ENCODE measurements around the gene AP5Z1.
"Not testable (repeated sequence)": the region's sequence is repeated elsewhere in the genome, so short reads cannot be mapped to it uniquely, and the experiment has no call there.

AP5Z1 gene

DNA sequence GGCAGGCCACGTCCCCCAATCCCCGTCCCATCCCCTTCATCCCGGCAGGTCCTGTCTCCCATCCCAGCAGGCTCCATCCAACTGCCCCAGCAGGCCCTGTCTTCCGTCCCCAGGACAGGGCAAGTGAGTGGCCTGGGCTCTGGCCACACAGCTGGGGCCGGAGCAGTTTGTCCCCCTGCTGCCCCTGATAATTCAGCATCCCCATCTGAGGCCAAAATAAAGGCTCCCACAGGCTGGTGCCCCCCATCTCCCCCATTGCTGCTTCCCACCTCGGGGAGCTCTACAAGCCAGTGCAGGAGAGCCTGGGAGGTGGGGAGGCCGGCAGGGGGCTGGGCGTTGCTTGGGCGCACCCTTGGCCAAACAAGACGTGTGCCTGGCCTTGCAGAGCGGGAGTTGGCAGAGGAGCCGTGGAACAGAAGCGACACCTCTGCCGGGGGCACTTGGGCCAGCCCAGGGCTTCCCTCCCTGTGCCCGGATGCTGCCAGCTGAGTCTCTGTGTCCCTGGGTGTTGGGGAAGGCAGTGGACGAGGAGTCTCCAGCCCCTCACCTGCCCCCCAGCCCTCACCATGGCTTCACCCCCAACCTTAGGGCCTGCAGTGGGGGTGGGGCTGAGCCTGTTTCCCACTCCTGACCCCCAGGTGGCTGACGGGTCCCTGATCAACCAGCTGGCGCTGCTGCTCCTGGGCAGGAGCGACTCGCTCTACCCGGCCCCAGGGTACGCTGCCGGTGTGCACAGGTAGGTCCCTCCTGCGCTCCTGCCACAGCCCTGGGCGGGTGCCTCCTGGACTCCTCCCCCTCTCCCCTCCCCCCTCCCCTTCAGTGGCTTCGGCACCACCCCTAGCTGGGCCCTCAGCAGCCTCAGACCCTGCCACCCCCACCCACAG, 14.0 kb downstream of the AP5Z1 start:
- no peak for DNase-seq

DNA sequence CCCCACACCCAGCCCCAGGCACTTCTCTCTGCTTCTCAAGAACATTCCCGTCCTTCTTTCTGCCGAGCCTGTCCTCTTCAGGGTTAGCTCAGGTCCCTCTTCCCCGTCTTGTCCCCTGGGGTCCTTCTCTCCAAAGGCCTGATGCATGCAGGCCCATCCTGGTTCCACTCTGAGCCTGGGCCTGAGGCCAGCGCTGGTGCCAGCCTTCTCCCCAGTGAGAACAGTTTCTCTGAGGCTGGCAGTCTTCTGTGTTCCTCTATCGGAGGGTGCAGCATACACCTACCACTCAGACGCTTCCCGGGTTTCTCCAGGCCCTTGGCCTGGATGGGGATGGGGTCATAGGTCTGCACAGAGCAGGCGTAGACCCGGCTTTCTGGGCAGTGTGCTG, 14.6 kb downstream of the AP5Z1 start:
- no peak for DNase-seq

DNA sequence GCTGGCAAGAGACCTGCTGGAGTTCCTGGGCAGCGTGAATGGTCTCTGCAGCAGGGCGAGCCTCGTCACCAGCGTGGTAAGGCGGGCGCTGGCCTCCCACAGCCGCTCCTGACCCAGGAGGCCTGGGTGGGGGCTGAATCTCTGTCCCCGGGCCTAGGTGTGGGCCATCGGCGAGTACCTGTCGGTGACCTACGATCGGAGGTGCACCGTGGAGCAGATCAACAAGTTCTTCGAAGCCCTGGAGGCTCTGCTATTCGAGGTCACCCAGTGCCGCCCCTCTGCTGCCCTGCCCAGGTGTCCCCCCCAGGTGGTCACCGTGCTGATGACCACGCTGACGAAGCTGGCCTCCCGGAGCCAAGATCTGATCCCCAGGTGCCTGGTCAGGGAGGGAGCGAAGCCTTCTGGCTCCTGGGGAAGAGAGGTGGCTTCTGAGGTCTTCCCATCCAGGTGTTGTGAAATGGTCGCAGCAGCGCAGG, 15.1 kb downstream of the AP5Z1 start:
- DNase-seq = no peak

DNA sequence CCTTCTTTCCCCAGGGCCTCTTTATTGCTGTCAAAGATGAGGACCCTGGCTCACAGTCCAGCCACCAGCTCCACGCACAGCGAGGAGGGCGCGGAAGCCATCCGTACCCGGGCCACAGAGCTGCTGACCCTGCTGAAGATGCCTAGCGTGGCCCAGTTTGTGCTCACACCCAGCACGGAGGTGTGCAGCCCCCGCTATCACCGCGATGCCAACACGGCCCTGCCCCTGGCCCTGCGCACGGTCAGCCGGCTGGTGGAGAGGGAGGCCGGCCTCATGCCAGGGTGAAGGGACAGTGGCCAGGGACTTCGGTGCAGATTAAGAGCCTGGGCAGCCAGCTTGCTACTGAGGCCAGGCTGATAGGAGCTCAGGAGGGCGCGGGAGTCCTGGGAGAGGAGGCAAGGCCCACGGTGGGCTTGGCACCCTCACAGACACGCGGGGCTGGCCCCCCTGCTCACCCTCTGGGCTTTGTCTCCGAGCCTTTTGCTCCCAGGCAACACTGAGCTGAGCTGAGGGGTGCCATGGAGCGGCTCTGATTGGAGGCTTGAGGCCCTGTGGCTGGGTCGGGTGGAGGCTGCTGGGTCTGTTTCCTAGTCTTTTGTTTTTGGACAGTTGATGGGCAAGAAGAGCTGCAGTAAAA, 15.8 kb downstream of the AP5Z1 start:
- no peak for DNase-seq

DNA sequence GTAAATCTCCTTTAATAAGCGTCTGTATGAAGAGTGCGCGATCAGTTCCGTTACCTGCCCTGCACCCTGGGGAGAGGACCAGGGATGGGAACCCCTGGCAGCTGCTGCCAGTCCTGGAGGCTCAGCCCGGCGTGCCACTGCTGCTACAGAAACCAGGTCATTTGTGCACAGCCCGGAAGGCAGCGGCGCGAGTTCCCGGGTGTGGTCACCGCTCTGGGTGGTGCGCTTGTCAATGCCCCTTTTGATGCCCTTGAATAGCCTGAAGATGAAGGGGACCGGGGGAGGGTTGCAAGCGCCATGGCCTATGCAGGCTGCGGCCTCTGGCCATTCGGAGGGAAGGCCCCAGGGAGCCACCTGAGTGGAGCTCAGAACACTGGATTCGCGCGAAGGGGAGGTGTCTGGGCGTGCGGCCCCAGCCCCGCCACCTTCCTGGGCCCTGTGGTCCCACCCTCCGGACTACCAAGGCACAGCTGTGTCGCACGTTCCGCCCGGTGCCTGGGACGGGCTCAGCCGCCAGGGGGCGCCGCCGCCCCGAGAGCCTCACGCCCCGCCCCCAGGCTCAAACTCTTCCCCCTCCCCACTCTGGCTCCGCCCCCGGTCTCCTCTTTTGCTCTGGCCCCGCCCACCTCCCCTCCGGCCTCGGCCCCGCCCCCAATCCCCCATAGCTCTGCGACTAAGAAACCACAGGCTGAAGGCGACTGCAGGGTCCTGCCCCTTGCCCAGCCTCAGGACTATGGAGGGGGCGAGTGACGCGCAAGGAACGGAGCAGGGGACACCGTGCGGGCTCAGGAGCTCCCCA, 16.5 kb downstream of the AP5Z1 start:
- DNase-seq = peak; percentile 93

DNA sequence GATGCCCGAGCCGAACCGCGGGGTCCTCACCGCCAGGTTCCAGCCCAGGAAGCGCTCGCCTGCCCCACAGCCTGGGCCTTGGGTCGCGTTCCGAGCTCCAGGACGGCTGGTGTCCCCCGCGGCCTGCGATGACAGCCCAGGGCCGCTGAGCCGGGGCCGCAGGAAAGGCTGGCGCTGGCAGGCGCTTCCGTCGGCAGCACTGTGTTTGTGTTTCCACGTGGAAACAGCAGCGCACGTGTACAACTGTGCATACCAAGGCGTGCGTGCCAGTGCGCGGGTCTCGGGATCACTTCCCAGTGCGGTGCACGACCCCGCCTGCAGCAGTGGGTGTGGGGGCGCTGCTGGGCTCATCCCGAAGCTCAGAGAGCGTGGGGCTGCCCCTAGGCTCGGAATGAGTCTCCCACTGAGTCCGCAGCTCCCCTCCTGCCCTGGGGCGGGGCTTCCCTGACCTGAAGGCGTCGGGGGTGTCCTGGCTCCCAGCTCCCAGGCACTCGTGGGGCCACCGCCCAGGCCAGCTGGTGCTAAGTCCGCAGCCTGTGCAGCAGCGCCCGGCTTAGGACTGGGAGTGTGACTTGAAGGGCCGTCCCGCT, 17.2 kb downstream of the AP5Z1 start:
- peak; percentile 65 for DNase-seq

DNA sequence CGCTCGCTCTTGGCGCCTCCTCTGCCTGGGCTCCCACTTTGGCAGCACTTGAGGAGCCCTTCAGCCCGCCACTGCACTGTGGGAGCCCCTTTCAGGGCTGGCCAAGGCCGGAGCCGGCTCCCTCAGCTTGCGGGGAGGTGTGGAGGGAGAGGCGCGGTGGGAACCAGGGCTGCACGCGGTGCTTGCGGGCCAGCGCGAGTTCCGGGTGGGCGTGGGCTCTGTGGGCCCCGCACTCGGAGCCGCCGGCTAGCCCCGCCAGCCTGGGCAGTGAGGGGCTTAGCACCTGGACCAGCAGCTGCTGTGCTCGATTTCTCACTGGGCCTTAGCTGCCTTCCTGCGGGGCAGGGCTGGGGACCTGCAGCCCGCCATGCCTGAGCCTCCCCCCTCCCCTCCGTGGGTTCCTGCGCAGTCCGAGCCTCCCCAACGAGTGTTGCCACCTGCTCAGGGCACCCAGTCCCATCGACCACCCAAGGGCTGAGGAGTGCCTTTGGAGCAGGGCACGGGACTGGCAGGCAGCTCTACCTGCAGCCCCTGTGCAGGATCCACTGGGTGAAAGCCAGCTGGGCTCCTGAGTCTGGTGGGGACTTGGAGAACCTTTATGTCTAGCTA, 18.1 kb downstream of the AP5Z1 start:
- DNase-seq = not testable (repeated sequence)

DNA sequence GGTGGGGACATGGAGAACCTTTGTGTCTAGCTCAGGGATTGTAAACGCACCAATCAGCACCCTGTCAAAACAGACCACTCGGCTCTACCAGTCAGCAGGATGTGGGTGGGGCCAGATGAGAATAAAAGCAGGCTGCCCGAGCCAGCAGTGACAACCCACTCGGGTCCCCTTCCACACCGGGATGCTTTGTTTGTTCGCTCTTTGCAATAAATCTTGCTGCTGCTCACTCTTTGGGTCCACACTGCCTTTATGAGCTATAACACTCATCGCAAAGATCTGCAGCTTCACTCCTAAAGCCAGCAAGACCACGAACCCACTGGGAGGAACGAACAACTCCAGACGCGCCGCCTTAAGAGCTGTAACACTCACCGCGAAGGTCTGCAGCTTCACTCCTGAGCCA, 18.7 kb downstream of the AP5Z1 start:
- not testable (repeated sequence) for DNase-seq

DNA sequence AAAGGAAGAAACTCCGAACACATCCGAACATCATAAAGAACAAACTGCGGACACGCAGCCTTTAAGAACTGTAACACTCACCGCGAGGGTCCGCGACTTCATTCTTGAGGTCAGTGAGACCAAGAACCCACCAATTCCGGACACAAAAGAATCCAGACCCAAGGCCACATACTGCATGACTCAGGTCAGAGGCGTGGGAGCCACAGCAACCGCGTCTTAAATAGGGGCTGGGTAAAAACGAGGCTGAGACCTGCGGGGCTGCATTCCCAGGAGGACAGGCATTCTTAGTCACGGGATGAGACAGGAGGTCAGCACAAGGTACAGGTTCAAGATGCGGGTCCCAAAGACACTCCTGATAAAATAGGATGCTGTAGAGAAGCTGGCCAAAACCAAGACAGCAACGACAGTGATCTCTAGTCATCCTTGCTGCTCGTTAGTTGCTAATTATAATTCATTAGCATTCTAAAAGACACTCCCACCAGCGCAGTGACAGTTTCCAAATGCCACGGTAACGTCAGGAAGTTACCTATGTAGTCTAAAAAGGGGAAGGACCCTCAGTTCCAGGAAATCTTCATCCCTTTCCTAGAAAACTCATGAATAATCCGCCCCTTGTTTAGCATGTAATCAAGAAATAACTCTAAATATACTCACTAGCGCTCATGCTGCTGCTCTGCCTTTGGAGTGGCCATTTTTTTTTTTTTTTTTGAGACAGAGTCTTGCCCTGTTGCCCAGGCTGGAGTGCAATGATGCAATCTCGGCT, 19.3 kb downstream of the AP5Z1 start:
- DNase-seq = no peak

DNA sequence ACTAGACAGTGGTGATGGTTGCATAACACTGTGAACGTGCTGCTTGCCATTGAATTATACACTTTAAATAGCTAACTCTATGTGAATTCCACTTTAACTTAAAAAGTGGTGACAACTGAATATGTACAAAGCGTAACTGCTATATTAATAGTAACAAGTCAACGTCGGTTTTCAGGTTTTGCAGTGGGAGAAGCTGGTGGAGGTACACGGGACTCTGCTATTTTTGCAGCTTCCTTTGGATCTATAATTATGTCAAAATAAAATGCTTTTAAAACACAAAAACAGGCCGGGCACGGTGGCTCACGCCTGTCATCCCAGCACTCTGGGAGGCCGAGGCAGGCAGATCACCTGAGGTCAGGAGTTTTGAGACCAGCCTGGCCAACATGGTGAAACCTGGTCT, 21.0 kb downstream of the AP5Z1 start:
- DNase-seq = no peak

DNA sequence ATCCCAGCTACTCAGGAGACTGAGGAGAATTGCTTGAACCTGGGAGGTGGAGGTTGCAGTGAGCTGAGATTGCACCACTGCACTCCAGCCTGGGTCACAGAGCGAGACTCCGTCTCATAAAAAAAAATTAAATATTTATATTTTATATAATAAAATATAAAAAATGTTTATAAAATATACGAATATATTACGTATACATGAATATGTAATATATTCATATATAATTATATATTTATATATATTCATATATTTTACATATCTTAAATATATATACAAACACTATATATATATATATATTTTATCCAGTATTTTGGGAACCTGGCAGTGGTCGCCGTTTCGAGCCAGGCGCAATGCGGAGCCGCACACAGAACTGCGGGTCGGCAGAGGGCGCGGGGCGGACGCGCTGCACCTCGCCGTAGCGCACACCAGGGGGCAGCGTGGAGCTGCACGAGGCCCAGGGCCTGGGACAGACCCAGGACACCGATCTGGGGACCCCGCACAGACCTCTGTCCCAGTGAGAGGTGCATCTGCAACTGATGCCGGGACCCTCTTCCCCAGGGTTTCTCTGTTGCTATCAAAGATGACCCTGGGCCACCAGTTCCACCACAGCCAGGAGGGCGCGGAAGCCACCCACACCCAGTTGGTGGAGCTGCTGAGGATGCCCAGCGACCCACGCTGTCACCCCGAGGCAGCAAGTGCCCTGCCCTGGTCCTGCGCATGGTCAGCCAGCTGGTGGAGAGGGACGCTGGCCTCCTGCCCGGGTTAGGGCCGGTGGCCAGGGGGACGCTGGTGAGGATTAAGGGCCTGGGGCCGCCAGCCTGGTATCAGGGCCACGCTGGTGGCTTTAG, 22.7 kb downstream of the AP5Z1 start:
- peak; percentile 91 for DNase-seq

DNA sequence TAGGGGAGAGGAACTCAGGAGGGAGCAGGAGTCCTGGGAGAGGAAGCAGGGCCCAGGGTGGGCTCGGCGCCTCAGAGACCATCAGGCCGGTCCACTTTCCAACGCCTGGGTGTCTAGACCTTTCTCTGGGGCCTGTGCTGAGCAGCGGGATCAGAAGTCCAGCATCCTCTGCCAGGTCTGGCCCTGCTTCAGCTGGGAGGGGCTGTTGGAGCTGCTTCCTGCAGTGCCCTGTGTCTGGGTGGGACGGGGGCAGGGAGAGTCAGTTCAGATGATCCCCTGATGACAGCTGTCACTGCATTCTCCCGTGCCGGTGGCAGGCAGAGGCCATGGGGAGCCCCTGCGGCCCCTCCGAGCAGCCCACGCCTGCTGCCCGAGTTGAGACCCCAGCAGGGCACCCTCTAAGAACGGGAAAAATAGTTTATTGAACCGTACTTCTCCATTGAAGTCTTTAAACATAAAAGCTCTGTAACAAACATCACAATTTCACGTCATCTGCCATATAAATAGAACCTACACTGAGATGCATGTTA, 23.3 kb downstream of the AP5Z1 start:
- no peak for DNase-seq

DNA sequence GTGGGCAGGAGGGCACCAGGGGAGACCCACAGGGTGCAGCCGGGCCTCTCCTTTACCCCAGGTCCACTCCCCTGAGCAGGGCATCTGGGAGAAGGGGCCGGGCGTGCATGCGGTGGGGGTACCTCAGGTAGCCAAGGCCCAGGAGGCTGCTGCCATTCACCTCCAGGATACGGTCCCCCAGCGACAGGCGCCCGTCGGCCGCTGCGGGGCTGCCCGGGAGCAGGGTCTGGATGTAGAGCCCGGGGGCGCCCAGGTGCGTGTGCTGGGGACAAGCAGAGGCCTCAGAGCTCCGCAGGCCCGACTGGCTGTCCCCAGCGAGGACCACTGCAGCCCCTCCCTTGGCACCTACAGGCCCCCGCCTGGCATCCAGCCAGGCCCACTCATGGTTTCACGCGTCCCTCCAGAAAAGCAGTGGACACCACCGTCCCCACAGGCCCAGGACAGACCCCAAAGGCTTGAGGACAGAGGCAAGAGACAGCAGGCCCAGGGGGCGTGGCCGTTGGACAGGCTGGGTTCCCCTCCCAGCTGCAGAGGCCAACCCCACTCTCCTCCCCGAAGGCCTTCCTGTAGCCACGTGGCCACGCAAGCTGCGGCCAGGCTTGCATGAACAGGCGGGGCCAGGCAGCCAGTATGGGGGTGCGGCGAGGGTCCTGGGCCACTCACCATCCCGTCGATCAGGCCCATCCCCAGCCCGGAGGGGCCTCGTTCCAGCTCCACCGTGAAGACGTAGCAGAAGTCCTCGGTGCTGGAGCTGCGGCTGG, 24.3 kb downstream of the AP5Z1 start:
- no peak for DNase-seq

DNA sequence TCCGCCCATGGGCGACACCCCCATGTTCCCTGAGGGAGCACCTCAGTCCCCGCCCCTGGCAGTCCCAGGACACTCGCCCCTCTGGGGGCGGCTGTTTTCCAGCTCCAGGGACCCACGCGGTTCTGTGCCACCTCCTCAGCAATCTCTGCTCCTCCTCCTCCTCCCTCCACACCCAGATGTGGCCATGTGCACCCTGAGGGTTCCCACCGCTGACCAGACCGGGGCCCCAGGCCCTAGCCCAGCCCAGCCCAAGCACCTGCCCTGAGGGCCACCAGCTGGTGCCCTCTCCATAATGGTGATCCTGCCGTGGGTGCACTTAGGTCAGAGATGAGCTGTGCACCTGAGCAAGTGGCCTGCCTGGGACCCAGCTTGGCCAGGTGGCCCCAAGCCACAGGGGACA, 25.1 kb downstream of the AP5Z1 start:
- DNase-seq = no peak

DNA sequence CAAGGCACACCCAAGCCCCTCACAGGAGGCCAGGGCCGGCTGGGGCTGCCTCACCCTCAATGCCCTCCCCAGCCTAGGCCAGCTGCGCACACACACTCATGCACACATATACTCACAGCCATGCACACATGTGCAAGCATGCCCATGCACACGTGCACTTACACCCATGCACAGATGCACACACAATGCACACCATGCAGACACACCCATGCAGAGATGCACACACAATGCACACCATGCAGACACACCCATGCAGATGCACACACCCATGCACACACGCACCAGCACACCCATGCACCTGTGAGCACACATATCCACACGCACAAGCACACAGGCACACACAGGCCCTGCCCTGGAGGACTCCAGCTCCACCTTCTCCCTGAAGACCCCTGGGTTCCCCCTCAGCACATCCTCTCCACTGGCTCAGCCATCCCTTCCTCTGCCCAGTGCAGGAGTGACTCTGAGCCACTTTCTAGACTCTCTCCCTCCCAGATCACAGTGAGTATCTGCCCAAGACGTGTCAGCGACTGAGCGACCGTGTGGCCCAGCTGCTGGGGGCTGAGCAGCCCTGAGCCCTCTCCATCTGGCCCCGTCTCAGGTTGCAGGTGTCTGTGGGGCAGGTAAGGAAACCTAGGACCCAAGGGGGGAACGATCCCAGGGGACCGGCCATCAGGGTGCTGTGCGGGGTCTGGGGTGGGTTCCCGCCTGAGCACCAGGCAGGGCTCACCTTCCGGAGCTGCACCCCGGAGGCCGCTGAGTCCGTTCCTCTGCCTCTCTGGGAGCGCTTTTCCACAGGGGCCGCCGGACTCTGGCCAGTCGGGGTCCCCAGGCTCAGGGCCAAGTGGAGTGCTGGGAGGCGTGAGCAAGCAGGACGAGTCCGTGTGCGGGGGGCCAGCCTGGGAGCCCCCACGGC, 25.8 kb downstream of the AP5Z1 start:
- DNase-seq = no peak

DNA sequence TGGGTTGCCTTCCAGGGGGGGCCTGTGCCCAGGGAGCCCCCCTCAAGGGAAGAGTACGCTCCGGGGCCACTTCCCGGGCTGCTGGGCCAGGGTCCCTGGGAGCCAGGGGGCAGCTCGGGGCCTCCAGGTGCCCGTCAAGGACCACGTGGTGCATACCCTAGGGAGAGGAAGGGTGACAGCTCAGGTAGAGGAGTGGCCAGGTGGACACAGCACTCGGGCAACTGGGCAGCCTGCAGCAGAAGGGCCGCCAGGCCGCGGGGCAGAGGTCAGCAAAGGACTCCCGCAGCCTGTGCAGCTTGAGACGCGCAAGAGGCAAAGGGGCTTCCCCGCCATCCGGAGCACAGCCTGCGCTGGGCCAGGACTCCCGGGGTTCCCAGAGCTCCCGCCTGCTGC, 26.4 kb downstream of the AP5Z1 start:
- no peak for DNase-seq

DNA sequence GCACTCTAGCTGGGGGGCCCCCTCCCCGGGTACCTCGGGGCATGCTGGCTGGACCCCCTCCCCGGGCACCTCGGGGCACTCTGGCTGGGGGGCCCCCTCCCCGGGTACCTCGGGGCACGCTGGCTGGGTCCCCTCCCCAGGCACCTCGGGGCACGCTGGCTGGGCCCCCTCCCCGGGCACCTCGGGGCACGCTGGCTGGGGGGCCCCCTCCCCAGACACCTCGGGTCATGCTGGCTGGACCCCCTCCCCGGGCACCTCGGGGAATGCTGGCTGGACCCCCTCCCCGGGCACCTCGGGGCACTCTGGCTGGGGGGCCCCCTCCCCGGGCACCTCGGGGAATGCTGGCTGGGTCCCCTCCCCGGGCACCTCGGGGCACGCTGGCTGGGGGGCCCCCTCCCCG, 27.2 kb downstream of the AP5Z1 start:
- not testable (repeated sequence) for DNase-seq

DNA sequence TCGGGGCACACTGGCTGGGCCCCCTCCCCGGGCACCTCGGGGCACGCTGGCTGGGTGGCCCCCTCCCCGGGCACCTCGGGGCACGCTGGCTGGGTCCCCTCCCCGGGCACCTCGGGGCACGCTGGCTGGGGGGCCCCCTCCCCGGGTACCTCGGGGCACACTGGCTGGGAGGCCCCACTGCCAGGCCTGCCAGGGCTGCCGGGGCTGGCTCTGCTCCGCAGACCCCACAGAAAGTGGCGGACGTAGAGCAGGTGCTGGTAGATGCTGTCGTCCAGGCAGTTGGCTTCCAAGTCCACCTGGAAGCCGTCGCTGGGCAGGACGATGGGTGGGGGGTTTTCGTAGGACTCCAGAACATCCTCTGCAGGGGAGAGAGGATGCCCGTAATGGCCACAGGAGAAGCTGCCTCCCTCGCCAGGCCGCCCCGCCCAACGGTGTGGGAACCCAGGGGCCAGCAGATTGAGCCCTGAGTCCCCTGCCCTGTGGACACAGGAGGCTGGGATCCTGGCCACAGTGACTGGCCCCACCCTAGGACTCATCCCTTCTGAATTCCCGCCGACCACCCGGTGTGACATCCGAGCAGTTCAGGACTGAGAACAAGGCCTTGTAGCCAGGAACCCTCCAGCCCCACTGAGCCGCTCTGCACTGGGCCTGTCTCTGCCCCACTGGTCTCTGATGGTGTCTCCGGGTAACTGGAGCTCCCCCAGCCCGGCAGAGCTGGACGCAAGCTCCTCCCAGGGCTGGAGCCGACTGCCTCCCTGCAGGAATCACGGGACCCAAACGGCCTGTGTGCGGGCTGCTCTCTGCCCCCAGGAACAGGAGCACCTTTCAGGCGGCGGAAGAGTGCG, 28.2 kb downstream of the AP5Z1 start:
- DNase-seq = no peak
